H1 (cell line): ENCODE results near the gene PHKA2. TPM values are rescaled to one million over a fixed set of nuclear protein-coding genes. Genes with fewer than 3 reads are reported as not detected.

Experiments used
- CBX5 ChIP-seq: fragments of 300-800, 300-1000 bp; sonication (generic); IDR thresholded peaks from 2 replicates; pipeline ENCODE4 v1.7.1; 2016; ENCODE audit warnings: antibody characterized with exemption, low read length, low read depth
- CHD2 ChIP-seq: IDR thresholded peaks from 2 replicates; pipeline ENCODE4 v1.6.1; 2012; ENCODE audit warnings: low read length, improper control_type of control experiment
- NANOG ChIP-seq: IDR thresholded peaks from 2 replicates; pipeline ENCODE4 v1.6.1; 2011; ENCODE audit warnings: low read length, low read depth, mild to moderate bottlenecking, inconsistent platforms; ENCODE audit not compliant: insufficient read depth, poor library complexity, severe bottlenecking
- RFX5 ChIP-seq: IDR thresholded peaks from 2 replicates; pipeline ENCODE4 v1.6.1; 2011; ENCODE audit warnings: low read depth, low read length, improper control_type of control experiment, borderline replicate concordance
- SIN3A ChIP-seq, 2 experiments: IDR thresholded peaks in 1 of 2; conservative IDR thresholded peaks in 1 of 2; 2 replicates each; pipeline ENCODE4 v1.6.1; 2011 to 2012; ENCODE audit warnings: low read length in 2 of 2, improper control_type of control experiment in 1 of 2, low read depth in 1 of 2, mild to moderate bottlenecking in 1 of 2
- polyA plus RNA-seq, 7 experiments: library from polyadenylated mRNA; depleted of rRNA in 3 of 7; stranded (reverse) in 5 of 7; unstranded in 2 of 7; fragments of >200 nt in 5 of 7; fragments of 200-250 nt in 2 of 7; gene quantifications; 1 replicate in 5 of 7; 2 replicates in 1 of 7; 4 replicates in 1 of 7; pipeline versions ENCODE4 v1.2.1 to v1.2.3, GENCODE V29; 2011 to 2013; ENCODE audit warnings: missing spikeins in 2 of 7, mixed read lengths in 2 of 7
- total RNA-seq: library from RNA; stranded (reverse); fragmentation: NEBNext Ultra II Directional; extraction: Animal tissue kit (Norgen Biotek cat#: 25700); gene quantifications from 2 replicates; pipeline ENCODE4 v1.2.1, GENCODE V29; 2021

Gene PHKA2
- total and polyA plus RNA-seq, 2 of the 8 experiments (the other 6 are each of a cell fraction or from before 2014, with no cell fraction given) = 28.1 to 35.8 TPM

DNA sequence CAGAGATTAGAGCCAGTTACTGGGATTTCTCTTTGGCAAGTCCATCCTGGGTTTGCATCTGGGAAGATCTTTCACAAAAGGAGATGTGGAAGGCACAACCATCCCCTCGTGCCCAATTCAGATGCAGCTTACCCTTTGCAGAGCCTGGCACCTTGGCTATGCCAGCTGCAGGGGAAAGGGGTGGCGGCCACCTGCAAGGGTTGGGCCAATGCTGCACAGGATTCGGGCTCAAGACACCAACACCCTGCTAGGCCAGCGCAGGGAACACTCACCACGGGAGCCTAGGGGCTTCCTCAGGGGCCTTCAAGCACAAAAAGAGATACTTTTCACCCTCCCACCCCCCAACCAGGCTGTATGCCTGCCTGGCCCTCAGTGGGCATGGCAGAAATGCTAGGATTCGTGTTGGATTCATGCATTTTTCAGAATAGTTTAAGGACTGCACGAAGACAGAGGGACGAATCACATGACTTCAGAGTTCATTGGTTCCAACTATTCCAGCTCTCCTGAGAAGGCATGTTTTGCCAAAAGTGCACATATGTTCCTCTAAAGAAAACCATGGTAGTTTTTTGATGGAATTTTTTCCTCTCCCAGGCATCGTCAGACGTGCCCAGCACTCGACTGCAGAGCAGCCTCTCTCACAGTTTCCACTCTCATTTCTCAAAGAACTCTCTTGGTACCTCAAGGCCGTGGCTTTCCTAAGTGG is 94.4 kb downstream of the PHKA2 start (continued):
- no peak for TF ChIP-seq RFX5
- no peak for TF ChIP-seq SIN3A (conservative IDR thresholded peaks at IDR 0.05 in 1 of 2, IDR thresholded peaks at IDR 0.05 in 1 of 2; ENCODE audit: low read depth in 1 of 2, low read length in 2 of 2)
- TF ChIP-seq CBX5 = no peak
- no peak for TF ChIP-seq CHD2
- no peak for TF ChIP-seq NANOG
